Measurements from ENCODE around the gene FAM25C.
"Not testable (repeated sequence)": the region's sequence is repeated elsewhere in the genome, so short reads cannot be mapped to it uniquely, and the experiment has no call there.

FAM25C gene

DNA sequence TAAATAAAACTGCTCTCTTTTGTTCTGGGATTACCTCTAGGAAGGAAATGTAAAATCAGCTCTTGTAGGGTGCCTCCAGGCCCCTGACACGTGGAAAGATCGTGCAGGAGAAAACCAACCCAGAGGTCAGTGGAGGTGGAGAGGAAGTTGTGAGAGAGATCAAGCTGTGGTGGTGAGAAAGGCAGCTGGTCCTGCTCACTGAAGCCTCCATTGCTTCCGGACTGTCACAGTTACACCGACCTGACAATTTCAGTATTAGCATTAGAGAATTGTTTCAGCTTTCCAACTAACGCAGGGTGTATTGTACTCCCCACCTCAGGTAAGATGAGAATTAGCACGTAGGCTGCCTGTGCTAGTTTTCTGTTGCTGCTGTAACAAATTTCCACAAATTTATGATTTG is 30.6 kb downstream of the FAM25C start:
- H3K4me3 ChIP-seq (ENCODE audit: low read depth, low read length); DNase-seq (ENCODE audit: low read depth, low spot score); in situ Hi-C loops (cut with HindIII; ENCODE audit: low sequenced_read_pairs): not testable (repeated sequence)

DNA sequence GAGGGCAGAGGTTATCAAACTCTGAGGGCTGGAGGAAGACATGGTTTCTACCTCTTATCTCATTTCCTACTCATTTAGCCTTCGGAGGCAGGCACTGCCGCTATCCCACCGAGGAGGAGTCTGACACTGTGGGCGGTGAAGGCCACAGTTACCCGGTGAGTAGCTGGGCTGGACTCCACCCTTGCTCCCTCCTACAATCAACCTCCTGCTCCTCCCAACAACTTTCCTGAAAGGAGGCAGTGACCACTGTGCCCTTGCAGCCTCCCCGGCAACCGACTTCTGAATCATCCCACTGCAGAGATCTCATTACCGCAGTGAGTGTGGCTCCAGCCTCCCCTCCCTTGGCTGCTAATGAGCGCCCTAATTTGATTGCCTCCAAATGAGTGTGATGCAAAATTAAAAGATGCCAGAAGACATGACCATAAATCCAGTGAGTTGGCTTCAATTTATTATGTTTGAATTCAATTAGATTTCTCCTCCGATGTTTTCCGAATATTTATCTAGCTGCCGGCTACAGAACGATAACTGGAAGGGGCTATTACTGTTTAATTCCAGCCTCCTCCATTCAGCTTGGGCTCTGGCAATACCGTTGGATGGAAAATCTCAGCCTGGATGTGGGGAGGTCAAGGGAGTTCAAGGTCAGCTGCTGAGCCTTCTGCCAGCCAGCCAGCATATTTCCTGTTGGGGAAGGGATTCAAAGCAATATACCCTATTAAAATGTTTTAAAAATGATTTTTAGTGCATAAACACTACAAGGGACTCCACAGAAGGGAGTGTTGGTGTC is 35.1 kb downstream of the FAM25C start:
- DNase-seq (ENCODE audit: low read depth, low spot score); in situ Hi-C loops (cut with HindIII; ENCODE audit: low sequenced_read_pairs); H3K4me3 ChIP-seq (ENCODE audit: low read depth, low read length): not testable (repeated sequence)

DNA sequence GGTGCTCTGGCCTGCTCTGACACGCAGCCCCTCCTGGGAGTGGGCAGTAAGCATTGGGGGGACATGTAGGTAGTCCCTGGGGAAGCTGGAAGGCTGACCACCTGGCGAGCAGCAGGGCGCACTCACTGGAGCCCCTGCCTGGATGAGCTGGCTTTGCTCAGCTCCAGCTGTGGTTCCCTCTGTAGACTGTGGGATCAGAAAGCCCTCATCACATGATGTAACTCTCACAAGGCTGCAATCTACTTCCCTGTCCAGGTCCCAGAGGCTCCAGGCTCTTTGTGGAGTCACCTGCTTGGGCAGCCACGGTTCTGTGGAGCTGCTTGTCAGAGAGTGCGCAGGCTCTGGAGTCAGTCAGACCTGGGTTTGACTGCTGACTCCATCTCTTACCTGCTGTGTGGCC is 36.8 kb downstream of the FAM25C start:
- H3K4me3 ChIP-seq (ENCODE audit: low read depth, low read length); DNase-seq (ENCODE audit: low read depth, low spot score); in situ Hi-C loops (cut with HindIII; ENCODE audit: low sequenced_read_pairs): not testable (repeated sequence)

DNA sequence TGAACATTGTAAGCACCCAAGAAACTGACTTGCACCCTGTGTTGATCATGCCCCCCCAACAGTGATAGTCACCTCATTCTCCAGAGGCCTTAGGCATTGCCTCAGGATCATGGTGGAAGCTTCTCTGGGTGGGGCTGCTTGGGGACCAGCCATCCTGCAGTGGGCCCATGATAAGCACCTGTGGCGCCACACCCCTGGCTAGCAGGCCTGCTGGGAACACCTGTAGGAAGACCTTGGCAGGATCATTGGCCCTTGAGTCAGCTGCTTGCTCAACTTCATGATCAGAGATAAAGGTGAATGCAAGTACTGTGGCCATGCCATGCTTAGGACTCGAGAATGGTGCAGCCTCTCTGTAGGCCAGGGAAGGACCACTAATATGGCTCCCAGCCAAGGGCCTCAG is 38.9 kb downstream of the FAM25C start:
- DNase-seq (ENCODE audit: low read depth, low spot score); H3K4me3 ChIP-seq (ENCODE audit: low read depth, low read length); in situ Hi-C loops (cut with HindIII; ENCODE audit: low sequenced_read_pairs): not testable (repeated sequence)

DNA sequence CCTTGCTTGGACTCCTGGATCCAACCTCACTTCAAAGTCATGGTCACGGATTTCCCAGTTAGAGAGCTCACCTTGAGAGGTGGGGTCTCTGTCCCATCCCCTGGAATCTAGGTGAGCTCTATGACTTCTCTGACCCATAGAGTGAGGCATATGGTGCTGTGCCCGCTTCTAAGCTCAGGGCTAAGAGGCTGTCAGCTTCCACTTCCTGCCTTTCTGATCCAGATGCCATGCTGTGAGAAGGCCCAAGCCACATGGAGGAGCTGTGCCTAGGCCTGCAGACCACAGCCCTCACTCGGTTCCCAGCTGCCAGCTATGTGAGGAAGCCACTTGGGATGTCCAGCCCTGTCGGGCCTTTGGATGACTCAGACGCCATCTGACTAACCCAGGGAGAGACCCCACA is 39.9 kb downstream of the FAM25C start:
- DNase-seq (ENCODE audit: low read depth, low spot score); in situ Hi-C loops (cut with HindIII; ENCODE audit: low sequenced_read_pairs): not testable (repeated sequence)

DNA sequence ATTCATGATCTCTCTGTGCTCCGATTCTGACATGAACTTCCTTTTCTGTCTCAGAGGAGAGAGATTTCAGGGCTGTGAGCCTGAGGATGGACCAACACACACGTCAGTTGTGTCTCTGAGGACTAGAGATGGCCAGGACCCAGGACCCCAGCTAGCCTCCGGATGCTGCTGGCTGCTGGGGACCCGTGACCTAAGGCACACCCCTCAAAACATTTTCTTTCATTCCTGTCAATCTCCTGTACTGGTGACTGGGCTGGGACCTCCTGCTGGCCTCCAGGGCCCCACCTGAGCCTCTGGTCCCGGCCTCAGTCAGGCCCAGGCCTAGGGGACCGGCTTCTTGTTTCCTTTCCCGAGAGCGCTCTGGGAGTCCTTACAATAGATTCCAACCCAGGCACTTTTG is 42.4 kb downstream of the FAM25C start:
- H3K4me3 ChIP-seq (ENCODE audit: low read depth, low read length); DNase-seq (ENCODE audit: low read depth, low spot score); in situ Hi-C loops (cut with HindIII; ENCODE audit: low sequenced_read_pairs): not testable (repeated sequence)

More for the DNA sequence above, 39.9 kb downstream of the FAM25C start:
- not testable (repeated sequence) for H3K4me3 ChIP-seq (ENCODE audit: low read depth, low read length)

DNA sequence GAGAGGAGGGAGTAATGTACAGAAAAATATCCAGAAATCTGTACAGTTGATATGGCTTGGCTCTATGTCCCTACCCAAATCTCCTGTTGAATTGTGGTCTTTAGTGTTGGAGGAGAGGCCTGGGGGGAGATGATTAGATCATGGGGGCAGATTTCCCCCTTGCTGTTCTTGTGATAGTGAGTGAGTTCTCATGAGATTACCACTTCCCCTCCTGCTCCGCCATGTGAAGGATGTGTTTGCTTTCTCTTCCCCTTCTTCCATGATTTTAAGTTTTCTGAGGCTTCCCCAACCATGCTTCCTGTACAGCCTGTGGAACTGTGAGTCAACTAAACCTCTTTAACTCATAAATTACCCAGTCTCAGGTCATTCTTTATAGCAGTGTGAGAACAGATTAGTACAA is 52.2 kb downstream of the FAM25C start:
- DNase-seq (ENCODE audit: low read depth, low spot score); H3K4me3 ChIP-seq (ENCODE audit: low read depth, low read length); in situ Hi-C loops (cut with HindIII; ENCODE audit: low sequenced_read_pairs): not testable (repeated sequence)
